ENCODE measurements around the gene SH2D7.

GRCh38 chr15:78148392-78149067 lies 56.2 kb downstream of the SH2D7 start:
- TF ChIP-seq CTCF (optimal IDR thresholded peaks at IDR 0.05 in 1 of 3, IDR thresholded peaks at IDR 0.05 in 1 of 3, conservative IDR thresholded peaks at IDR 0.05 in 1 of 3; ENCODE audit: extremely low read depth in 1 of 3, insufficient read depth in 2 of 3, low read length in 3 of 3) = no peak
- no peak for TF ChIP-seq EZH2 (IDR thresholded peaks at IDR 0.05; ENCODE audit: low read length)

Data from keratinocyte (primary cell).